HFF-Myc (cell line): ENCODE data around the gene FAM151A.

Source experiments
- DNase-seq: peaks from one replicate; pipeline ENCODE4 v3.0.0-alpha.2; 2011; ENCODE audit warnings: low read depth; ENCODE audit errors: extremely low read depth
- H3K4me3 ChIP-seq: replicated peaks from 2 replicates; pipeline ENCODE4 v1.5.1; 2011; ENCODE audit warnings: low read depth, mild to moderate bottlenecking, control low read depth, low read length
- CTCF ChIP-seq: IDR thresholded peaks from 2 replicates; pipeline ENCODE4 v1.5.1; 2012; ENCODE audit warnings: mild to moderate bottlenecking, low read depth, low read length, control low read depth; ENCODE audit errors: missing control alignments

FAM151A gene

GRCh38 chr1:54623216-54624007, at the start of gene FAM151A:
FAM151A (minus strand) TSS chr1:54623525; CDS start chr1:54623395, 130 bp downstream.
- no peak within 1 kb of the TSS for H3K4me3 ChIP-seq
- no peak for TF ChIP-seq CTCF
- no peak for DNase-seq

- H3K4me3 ChIP-seq = no peak overlapping the region
- TF ChIP-seq CTCF = peak; percentile 79
- peak; percentile 21 for DNase-seq
These were observed 48.8 kb upstream of the FAM151A start for GRCh38 chr1:54671985-54672608.

GRCh38 chr1:54668567-54668966, 45.2 kb upstream of the FAM151A start:
- H3K4me3 ChIP-seq = no peak overlapping the region
- TF ChIP-seq CTCF = no peak
- DNase-seq = no peak

GRCh38 chr1:54667797-54668196, 44.5 kb upstream of the FAM151A start:
- no peak for TF ChIP-seq CTCF
- DNase-seq = no peak
- no peak overlapping the region for H3K4me3 ChIP-seq

- no peak overlapping the region for H3K4me3 ChIP-seq
- TF ChIP-seq CTCF = no peak
- no peak for DNase-seq
These were observed 43.0 kb upstream of the FAM151A start for GRCh38 chr1:54666333-54666732.

GRCh38 chr1:54665852-54666251, 42.5 kb upstream of the FAM151A start:
- H3K4me3 ChIP-seq = no peak overlapping the region
- TF ChIP-seq CTCF = no peak
- DNase-seq = no peak
